Panc1 (cell line): ENCODE measurements around the gene INPP4B. TPM values are rescaled to one million over a fixed set of nuclear protein-coding genes. Genes with fewer than 3 reads are reported as not detected.

Experiments
- ATAC-seq: fragments of 200-7000 bp; cut with Tn5 transposase; 2 replicates; pipeline ENCODE4 v1.9.1; 2020; ENCODE audit warnings: mild to moderate bottlenecking, moderate library complexity
- BruUV-seq: library from RNA; stranded (reverse); fragments of 400-500 nt; replicated peaks from 2 replicates; lab custom pipeline; 2021; lab: Mats Ljungman, UMichigan
- CTCF ChIA-PET: fragments of 300-600 bp; sonication (Branson Sonifier 250); formaldehyde crosslinking; loops from one replicate; lab custom pipeline; 2022; ENCODE audit warnings: antibody characterized with exemption; lab: Charles Lee
- POLR2A ChIA-PET: fragments of 300-600 bp; sonication (Branson Sonifier 250); formaldehyde crosslinking; loops from one replicate; lab custom pipeline; 2022; ENCODE audit warnings: antibody characterized with exemption; lab: Charles Lee
- DNase-seq: peaks from one replicate; pipeline ENCODE4 v3.0.0-alpha.2; 2010; ENCODE audit warnings: low read depth, low spot score
- H3K27ac ChIP-seq: 2 replicates; pipeline ENCODE4 v1.5.1; 2011; ENCODE audit warnings: mild to moderate bottlenecking, low read length, inconsistent platforms
- H3K27me3 ChIP-seq: fragments of 200-500 bp; sonication (Bioruptor generic); 2 replicates; pipeline ENCODE4 v1.6.0; 2014; ENCODE audit warnings: low read length, inconsistent platforms; ENCODE audit not compliant: control insufficient read depth, insufficient read depth
- H3K36me3 ChIP-seq: fragments of 200-500 bp; sonication (Bioruptor generic); 2 replicates; pipeline ENCODE4 v1.5.1; 2014; ENCODE audit warnings: inconsistent platforms, mild to moderate bottlenecking, low read length, moderate library complexity; ENCODE audit not compliant: control insufficient read depth, insufficient read depth
- H3K4me1 ChIP-seq: 2 replicates; pipeline ENCODE4 v1.5.1; 2011; ENCODE audit warnings: inconsistent platforms, mild to moderate bottlenecking, low read length, moderate library complexity; ENCODE audit not compliant: control insufficient read depth, insufficient read depth
- H3K4me3 ChIP-seq, 2 experiments: 2 replicates each; pipeline ENCODE4 v1.5.1; 2011 to 2012; ENCODE audit warnings: low read depth in 2 of 2, low read length in 2 of 2, mild to moderate bottlenecking in 2 of 2, inconsistent platforms in 1 of 2, moderate library complexity in 1 of 2
- H3K9me3 ChIP-seq: fragments of 200-500 bp; sonication (Bioruptor generic); 2 replicates; pipeline ENCODE4 v1.5.1; 2014; ENCODE audit warnings: low read depth, mild to moderate bottlenecking, inconsistent platforms, low read length, moderate library complexity; ENCODE audit not compliant: control insufficient read depth, insufficient read depth
- CTCF ChIP-seq: fragments of 450-650 bp; IDR thresholded peaks from 2 replicates; pipeline ENCODE4 v1.5.1; 2017; ENCODE audit warnings: mild to moderate bottlenecking
- POLR2AphosphoS5 ChIP-seq: IDR thresholded peaks from 2 replicates; pipeline ENCODE4 v1.6.1; 2012; ENCODE audit warnings: mild to moderate bottlenecking, low read depth, low read length, moderate library complexity
- REST ChIP-seq, 2 experiments: IDR thresholded peaks; 2 replicates each; pipeline ENCODE4 v1.6.1; 2011 to 2012; ENCODE audit warnings: low read depth in 2 of 2, control low read depth in 1 of 2, low read length in 1 of 2, mild to moderate bottlenecking in 1 of 2, moderate library complexity in 1 of 2; ENCODE audit not compliant: insufficient read depth in 1 of 2
- SIN3A ChIP-seq: IDR thresholded peaks from 2 replicates; pipeline ENCODE4 v1.6.1; 2012; ENCODE audit warnings: low read depth, mild to moderate bottlenecking, low read length, moderate library complexity, borderline replicate concordance; ENCODE audit not compliant: insufficient read depth
- TCF7L2 ChIP-seq: IDR thresholded peaks from 2 replicates; pipeline ENCODE4 v1.6.1; 2011; ENCODE audit warnings: mild to moderate bottlenecking, low read depth, low read length, inconsistent platforms
- in situ Hi-C: cut with HindIII; loops from 2 replicates; pipeline ENCODE4 v1.10.0; 2016; ENCODE audit warnings: low sequenced_read_pairs, low pct_unique_long_range_greater_than_20kb
- intact Hi-C: fragments of 100-400 bp; cut with micrococcal nuclease; formaldehyde crosslinking; loops from one replicate; pipeline ENCODE4 v1.10.0; 2022; ENCODE audit not compliant: unreplicated experiment
- total RNA-seq: library from RNA; stranded (reverse); gene quantifications from one replicate; pipeline ENCODE4 v1.2.1, GENCODE V29; 2021; ENCODE audit not compliant: unreplicated experiment

Gene INPP4B
- total RNA-seq, 1 experiment from 2014 or later = 4.5 TPM

- CTCF ChIA-PET = no interaction called here
- Histone ChIP-seq H3K9me3 (peaks cover 4% of the 10 kb centered on the region; the same call in 1 of the 2 replicates), H3K4me1 (no peaks in the 10 kb centered on the region), H3K36me3 (no peaks in the 10 kb centered on the region), H3K27ac (no peak overlapping the region), H3K27me3 (no peaks in the 10 kb centered on the region), H3K4me3 (no peak overlapping the region)
- POLR2A ChIA-PET = no interaction called here
- in situ Hi-C loops = no loop called here
- no TSS peak for BruUV-seq
- DNase-seq = no peak
- TF ChIP-seq CTCF = peak; percentile 23
- TF ChIP-seq TCF7L2 = no peak
- ATAC-seq = no peak
- intact Hi-C loops = no loop called here
These were observed 185.4 kb downstream of the INPP4B start for GRCh38 chr4:142660728-142661127.

GRCh38 chr4:142656178-142656577 is 189.9 kb downstream of the INPP4B start:
- POLR2A ChIA-PET = no interaction called here
- in situ Hi-C loops (no loop called here), intact Hi-C loops (no loop called here)
- no peaks in the 10 kb centered on the region for H3K4me1 ChIP-seq
- no peaks in the 10 kb centered on the region for H3K36me3 ChIP-seq
- ATAC-seq (no peak), DNase-seq (no peak)
- H3K27me3 ChIP-seq = no peaks in the 10 kb centered on the region
- no peak overlapping the region for H3K4me3 ChIP-seq
- peaks cover 7% of the 10 kb centered on the region; the same call in 1 of the 2 replicates for H3K9me3 ChIP-seq
- CTCF ChIA-PET = no interaction called here
- H3K27ac ChIP-seq = no peak overlapping the region
- no TSS peak for BruUV-seq
- TF ChIP-seq TCF7L2 (no peak), POLR2AphosphoS5 (no peak), SIN3A (no peak), REST (IDR thresholded peaks at IDR 0.05; ENCODE audit: insufficient read depth in 1 of 2, low read depth in 2 of 2, low read length in 1 of 2) (no peak), CTCF (no peak)

GRCh38 chr4:142648378-142648777 is 197.7 kb downstream of the INPP4B start:
- Histone ChIP-seq H3K36me3 (no peaks in the 10 kb centered on the region), H3K27me3 (no peaks in the 10 kb centered on the region), H3K27ac (no peak overlapping the region), H3K4me1 (no peaks in the 10 kb centered on the region), H3K9me3 (no peaks in the 10 kb centered on the region), H3K4me3 (no peak overlapping the region)
- TF ChIP-seq CTCF (no peak), REST (IDR thresholded peaks at IDR 0.05; ENCODE audit: insufficient read depth in 1 of 2, low read depth in 2 of 2, low read length in 1 of 2) (no peak), TCF7L2 (no peak), POLR2AphosphoS5 (no peak), SIN3A (no peak)
- in situ Hi-C loops = no loop called here
- CTCF ChIA-PET = no interaction called here
- no TSS peak for BruUV-seq
- DNase-seq (no peak), ATAC-seq (no peak)
- POLR2A ChIA-PET = interaction anchor here (0.6 kb wide), 1 partner anchor 273 kb away, joined by 11 read pairs; no protein-coding TSS in a partner anchor
- intact Hi-C loops = no loop called here
